ENCODE measurements around the gene PODN. TPM values are rescaled to one million over a fixed set of nuclear protein-coding genes. Genes with fewer than 3 reads are reported as not detected.

The PODN gene
- total RNA-seq, 1 donor from 2014 or later: 0.10 TPM

DNA sequence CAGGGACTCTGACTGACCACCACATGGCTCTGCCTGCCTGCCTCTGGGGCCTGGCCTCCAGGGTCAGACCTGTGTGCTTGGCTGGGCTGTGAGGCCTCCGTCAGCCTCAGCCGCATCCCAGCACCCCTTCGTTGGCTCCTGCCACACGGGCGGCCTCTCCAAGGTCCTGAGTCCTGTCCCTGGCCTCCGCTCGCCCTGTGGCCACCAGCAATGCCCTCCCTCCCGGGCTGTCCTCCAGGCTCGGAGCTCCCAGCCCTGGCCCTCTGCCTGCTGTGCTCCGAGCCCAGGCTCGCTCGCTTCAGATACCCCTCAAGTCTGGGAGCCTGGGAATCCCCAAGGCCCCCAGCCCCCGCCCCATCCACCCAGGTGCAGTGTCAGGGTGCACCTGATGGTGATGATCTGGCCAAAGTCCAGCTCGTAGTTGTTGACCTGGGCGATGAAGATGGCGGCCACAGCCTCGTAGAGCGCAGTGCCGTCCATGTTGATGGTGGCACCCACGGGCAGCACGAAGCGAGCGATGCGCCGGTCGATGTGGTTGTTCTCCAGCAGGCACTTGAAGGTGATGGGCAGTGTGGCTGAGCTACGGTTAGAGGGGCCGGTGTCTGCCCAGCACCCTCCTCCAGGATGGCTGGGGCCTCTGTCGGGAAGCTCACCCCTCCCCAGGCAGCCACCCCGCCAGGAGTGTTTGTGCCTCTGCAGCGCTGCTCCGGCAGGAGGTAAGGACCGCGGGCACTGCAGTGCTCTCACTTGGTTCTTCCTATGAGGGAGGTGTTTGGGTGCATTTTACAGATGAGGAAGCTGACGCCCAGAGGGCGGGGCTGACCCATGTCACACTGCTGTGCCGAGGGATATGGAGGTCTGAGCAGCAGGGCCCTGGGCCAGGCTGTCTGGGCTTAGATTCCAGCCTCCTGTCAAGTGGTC, 28.5 kb downstream of the PODN start:
- no peak for TF ChIP-seq CTCF (IDR thresholded peaks at IDR 0.05; ENCODE audit: unreplicated experiment)
- H3K9me3 Mint-ChIP-seq (ENCODE audit: unreplicated experiment): no peaks in the 10 kb centered on the region
- no peaks in the 10 kb centered on the region for H3K36me3 Mint-ChIP-seq (ENCODE audit: low read depth, unreplicated experiment)
- H3K27ac Mint-ChIP-seq (ENCODE audit: unreplicated experiment): no peak overlapping the region
- peaks cover 1% of the 10 kb centered on the region for H3K27me3 Mint-ChIP-seq (ENCODE audit: unreplicated experiment)
- no peak for DNase-seq (ENCODE audit: low spot score)
- H3K4me1 Mint-ChIP-seq (ENCODE audit: unreplicated experiment): no peaks in the 10 kb centered on the region
- no peak overlapping the region for H3K4me3 Mint-ChIP-seq (ENCODE audit: unreplicated experiment)

- no peak for TF ChIP-seq CTCF (IDR thresholded peaks at IDR 0.05; ENCODE audit: unreplicated experiment)
- H3K4me1 Mint-ChIP-seq (ENCODE audit: unreplicated experiment): no peaks in the 10 kb centered on the region
Measured at GRCh38 chr1:53091841-53092645, 30.0 kb downstream of the PODN start.

GRCh38 chr1:53092659-53093450, 30.8 kb downstream of the PODN start:
- no peak for DNase-seq (ENCODE audit: low spot score)
- Mint-ChIP-seq H3K27me3 (ENCODE audit: unreplicated experiment) (no peaks in the 10 kb centered on the region), H3K4me3 (ENCODE audit: unreplicated experiment) (no peak overlapping the region), H3K4me1 (ENCODE audit: unreplicated experiment) (no peaks in the 10 kb centered on the region), H3K9me3 (ENCODE audit: unreplicated experiment) (no peaks in the 10 kb centered on the region), H3K27ac (ENCODE audit: unreplicated experiment) (no peak overlapping the region), H3K36me3 (ENCODE audit: low read depth, unreplicated experiment) (no peaks in the 10 kb centered on the region)
- TF ChIP-seq CTCF (IDR thresholded peaks at IDR 0.05; ENCODE audit: unreplicated experiment): no peak

More at GRCh38 chr1:53091841-53092645, 30.0 kb downstream of the PODN start:
- Mint-ChIP-seq H3K4me3 (ENCODE audit: unreplicated experiment) (no peak overlapping the region), H3K27ac (ENCODE audit: unreplicated experiment) (no peak overlapping the region), H3K9me3 (ENCODE audit: unreplicated experiment) (no peaks in the 10 kb centered on the region), H3K27me3 (ENCODE audit: unreplicated experiment) (no peaks in the 10 kb centered on the region), H3K36me3 (ENCODE audit: low read depth, unreplicated experiment) (no peaks in the 10 kb centered on the region)
- DNase-seq (ENCODE audit: low spot score): no peak

GRCh38 chr1:53093451-53093754, 31.4 kb downstream of the PODN start:
- Mint-ChIP-seq H3K36me3 (ENCODE audit: low read depth, unreplicated experiment) (no peaks in the 10 kb centered on the region), H3K4me3 (ENCODE audit: unreplicated experiment) (no peak overlapping the region), H3K4me1 (ENCODE audit: unreplicated experiment) (no peaks in the 10 kb centered on the region)

More at GRCh38 chr1:53093451-53093754, 31.4 kb downstream of the PODN start:
- no peaks in the 10 kb centered on the region for H3K27me3 Mint-ChIP-seq (ENCODE audit: unreplicated experiment)
- no peaks in the 10 kb centered on the region for H3K9me3 Mint-ChIP-seq (ENCODE audit: unreplicated experiment)
- no peak overlapping the region for H3K27ac Mint-ChIP-seq (ENCODE audit: unreplicated experiment)
- no peak for DNase-seq (ENCODE audit: low spot score)
- TF ChIP-seq CTCF (IDR thresholded peaks at IDR 0.05; ENCODE audit: unreplicated experiment): no peak
